AG20443 (cell line): ENCODE data around the gene TMA7B.

ENCODE experiments used
- DNase-seq: peaks from one replicate; pipeline ENCODE4 v3.0.0; 2012; ENCODE audit warnings: low spot score, mixed read lengths

The TMA7B gene

DNA sequence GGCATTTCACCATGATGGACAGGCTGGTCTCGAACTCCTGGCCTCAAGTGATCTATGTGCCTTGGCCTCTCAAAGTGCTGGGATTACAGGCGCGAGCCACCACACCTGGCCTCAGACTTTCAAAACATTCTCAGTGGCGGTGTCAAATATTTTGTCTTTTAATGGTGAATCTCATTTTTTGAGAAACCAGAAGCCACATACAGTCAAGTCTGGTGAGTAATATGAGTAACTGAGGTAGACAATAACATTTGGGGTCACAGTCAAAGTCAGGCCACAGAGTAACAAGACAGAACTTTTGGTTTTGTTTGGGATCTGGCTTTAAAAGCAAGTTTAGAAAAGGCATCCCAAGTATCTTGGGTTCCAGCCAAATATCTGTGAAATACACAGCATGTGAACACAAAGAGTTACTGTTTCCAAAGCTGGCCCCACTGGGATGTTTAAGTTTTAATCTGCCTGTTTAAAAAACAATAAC is 5.6 kb upstream of the TMA7B start:
- DNase-seq: no peak

DNA sequence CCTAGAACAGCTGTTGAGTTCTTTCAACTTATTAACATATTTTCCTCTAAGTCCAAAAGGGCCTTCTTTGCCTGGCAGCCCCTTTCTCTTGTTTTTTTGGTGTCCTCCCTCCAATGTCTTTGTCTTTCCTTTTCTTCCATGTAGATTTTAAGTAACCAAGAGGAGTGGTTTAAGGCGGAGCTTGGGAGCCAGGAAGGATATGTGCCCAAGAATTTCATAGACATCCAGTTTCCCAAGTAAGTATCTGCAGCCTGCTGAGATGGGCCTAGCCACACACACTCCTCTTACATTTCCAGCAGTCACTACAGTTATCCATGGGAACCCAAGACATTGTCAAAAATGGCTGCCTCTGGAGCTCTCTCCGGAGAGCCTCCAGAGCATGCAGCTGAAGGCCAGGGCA is 4.5 kb upstream of the TMA7B start:
- no peak for DNase-seq

DNA sequence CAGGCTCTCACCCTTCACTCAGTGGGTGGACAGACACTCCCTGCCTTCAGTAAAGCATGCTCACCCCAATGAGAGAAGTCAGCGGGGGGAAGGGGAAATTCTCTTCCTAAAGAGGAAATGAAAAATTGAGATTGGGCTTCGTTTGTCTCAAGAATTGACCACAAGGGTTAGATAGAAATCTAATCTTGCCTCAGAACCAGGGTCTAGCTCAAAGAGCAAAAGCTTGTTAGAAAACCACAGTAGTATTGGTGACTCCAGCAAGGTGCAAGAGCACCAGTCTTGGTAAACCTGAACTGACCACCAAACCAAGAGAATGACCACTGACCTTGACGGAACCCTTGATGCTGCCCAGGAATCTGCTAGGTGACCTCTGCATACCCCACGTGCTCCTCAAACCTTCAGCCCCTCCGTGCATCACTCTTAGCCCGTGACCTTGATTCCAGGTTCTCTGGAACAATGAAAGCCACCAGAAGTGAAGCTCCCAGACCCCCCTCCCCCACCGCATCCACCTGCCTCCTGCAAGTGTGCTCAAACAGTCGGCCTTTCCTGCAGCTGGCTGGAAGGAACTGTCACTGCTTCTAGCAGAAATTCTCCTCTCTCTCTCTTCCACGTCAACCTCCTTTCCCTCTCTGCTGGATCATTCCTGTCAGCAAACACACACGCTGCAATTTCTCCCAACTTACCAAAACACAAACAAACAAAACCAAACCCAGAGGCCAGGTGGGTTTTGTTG is 3.1 kb upstream of the TMA7B start:
- DNase-seq: no peak

DNA sequence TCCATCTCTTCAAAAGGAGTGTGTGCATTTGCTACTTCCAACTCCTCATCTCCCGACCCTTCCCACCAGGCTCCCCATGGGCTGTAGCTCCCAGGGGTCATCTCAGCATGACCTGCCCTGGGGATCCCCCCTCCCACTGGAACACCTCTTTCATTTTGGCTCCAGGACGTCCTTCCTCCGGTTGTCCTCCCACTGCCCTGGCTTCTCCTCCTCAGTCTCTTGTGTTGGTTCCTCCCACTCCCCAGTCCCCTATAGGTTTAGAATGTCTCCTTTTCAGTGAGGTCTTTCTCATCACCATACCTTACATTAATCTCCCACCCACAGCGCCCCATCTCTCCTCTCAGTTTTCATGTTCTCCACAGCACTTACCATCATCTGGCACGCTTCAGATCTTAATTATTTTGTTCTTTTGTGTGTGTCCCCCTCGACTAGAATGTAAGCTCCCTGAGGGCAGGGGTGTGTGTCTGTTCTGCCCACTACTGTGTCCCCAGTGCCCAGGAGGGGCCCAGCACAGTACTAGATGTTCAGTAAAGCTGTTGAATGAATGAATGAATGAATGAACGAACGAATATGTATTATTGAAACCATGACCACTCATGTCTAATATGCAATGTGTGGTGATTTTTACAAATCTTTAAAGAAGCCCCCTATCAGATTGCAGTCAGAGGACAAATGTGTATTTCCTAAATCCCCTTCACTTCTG is 2.0 kb upstream of the TMA7B start:
- no peak for DNase-seq

DNA sequence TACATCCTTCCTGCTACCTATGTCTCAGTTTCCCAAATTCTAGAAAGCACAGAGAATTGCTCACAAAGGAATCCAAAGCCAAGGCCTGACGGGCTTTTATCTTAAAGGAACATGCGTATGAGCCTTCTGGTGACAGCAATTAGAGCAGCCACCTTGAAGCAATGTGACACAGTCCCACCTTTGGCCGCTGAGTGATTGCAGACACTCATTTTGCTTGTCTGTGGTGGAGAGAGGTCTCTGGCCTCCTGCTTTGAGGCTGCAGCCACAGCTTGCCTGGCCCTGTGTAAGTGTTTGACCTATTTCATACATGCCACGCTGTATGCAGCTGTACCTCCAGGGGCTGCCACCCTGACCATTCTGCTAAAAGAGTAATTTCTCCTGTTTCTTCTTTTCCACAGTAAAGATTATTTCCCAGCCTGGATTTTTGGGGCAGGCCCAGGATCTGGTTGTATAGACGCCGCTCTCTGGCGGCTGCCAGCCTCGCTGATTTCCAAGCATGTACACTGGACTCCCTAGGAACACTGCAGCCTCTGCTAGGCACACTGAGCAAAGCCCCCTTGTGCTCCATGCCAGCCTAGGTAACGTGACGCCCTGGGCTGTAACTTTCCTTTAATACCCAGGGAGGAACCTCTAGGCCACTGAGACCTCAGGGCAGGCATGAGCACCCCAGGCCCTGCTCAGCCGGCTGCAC is 1.1 kb upstream of the TMA7B start:
- no peak for DNase-seq

DNA sequence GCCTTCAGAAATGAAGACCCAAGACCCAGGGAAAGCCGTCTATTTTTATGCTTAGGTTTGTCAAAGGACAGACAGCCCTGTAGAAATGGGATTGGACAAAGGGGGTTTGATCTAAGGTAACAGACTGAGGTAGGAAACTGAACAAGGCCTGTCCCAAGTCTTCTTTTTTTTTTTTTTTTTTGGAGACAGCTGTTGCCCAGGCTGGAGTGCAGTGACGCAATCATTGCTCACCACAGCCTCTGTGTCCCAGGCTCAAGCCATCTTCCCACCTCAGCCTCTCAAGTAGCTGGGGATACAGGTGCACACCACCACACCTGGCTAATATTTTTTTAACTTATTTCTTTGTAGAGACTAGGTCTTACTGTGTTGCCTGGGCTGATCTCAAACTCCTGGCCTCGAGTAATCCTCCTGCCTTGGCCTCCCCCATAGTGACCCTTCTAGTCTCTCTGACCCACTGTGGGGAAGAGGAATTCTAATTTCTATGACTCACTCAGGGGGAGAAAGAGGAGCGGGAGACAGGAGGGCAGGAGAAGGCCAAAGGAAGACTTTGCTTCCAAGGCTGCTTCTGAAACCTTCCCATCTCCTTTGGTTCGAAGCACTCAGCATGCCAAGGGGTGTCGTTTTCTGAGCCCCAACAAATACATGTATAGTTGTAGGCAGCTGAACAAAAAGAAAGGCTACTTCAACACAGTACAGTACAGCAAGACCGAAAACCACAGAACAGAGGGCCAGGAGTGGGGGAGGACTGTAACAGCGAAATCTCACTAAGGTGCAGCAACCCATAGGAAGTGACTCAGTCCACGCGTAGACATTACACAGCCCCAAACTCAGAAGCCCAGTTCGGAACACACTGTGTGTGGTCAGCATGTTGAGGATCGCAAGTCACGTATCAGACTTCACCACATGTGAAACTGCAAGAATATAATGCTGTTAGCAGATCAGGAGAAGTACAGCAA is 872 bp downstream of the TMA7B start:
- peak; percentile 35 for DNase-seq

DNA sequence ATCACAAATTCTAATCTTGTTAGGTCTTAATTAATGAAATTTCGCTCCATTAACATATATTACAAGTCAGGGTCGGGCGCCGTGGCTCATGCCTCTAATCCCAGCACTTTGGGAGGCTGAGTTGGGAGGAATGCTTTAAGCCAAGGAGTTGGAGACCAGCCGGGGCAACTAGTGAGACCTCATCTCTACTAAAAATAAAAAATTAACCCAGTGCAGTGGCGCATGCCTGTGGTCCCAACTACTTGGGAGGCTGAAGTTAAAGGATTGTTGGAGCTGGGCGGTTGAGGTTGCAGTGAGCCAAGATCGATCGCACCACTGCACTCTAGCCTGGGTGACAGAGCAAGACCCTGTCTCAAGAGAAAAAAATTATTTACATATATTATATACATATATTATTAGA is 1.9 kb downstream of the TMA7B start:
- no peak for DNase-seq

DNA sequence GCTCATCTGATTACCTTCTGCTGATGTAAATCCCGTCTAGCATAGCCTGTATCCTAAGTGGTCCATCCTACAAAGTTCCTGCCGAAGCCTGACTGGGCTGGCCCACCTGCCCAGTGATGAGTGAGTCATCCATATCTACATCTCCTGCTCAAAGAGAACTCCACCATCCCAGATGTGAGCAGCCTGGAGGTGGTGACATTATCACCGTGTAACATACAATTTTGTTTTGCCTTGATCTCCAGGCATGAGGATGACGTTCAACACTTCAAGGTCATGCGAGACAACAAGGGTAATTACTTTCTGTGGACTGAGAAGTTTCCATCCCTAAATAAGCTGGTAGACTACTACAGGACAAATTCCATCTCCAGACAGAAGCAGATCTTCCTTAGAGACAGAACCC is 5.6 kb downstream of the TMA7B start:
- no peak for DNase-seq

DNA sequence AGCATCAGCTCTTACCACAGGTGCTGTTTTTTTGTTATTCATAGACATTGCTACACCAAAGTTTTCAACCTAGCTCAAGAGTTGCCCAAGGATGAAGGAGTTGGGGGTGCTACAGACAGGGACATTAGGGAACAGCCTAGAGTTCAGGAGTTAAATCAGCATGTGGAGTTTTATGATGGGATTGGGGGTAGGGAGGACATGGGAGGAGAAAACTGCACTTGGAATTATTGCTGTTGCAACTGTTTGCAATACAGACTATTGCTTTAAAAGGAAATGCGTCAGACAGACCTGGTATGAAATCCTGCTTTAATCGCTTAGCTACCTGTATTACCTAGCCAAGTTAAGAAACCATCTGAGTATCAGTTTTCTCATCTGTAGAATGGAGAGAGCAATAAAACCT is 6.3 kb downstream of the TMA7B start:
- no peak for DNase-seq

DNA sequence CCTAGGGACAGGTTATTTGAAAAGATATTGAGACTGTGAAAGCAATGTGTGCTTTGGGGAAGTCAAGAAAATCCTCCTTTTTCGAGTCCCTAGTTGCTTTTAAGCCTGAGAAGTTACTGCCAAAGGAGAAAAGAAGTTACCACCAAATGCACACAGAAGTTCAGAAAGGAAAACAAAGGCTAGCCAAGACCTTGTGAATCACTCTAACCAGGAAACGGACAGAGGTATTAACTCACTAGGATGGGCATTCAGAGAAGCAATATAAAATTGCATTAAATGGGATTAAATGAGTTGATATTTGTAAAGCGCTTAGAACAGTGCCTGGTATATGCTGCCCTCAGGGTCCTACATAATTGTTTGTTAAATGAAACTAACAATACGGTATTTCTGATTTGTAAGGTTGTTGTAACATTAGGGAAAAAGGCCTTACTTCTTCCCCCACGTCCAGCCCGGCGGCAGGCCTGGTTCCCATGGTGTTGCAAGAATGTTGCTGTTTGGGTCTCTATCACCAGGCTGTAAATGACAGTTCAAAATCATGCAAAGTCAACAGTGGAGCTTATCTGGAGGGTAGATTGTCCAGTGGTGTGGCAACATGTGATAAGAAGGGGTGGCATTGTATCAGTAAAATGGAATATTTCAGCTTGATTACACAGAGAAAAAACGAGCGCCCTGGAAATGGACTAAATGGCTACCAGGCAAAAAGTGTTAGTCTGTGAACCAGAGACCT is 7.1 kb downstream of the TMA7B start:
- no peak for DNase-seq

DNA sequence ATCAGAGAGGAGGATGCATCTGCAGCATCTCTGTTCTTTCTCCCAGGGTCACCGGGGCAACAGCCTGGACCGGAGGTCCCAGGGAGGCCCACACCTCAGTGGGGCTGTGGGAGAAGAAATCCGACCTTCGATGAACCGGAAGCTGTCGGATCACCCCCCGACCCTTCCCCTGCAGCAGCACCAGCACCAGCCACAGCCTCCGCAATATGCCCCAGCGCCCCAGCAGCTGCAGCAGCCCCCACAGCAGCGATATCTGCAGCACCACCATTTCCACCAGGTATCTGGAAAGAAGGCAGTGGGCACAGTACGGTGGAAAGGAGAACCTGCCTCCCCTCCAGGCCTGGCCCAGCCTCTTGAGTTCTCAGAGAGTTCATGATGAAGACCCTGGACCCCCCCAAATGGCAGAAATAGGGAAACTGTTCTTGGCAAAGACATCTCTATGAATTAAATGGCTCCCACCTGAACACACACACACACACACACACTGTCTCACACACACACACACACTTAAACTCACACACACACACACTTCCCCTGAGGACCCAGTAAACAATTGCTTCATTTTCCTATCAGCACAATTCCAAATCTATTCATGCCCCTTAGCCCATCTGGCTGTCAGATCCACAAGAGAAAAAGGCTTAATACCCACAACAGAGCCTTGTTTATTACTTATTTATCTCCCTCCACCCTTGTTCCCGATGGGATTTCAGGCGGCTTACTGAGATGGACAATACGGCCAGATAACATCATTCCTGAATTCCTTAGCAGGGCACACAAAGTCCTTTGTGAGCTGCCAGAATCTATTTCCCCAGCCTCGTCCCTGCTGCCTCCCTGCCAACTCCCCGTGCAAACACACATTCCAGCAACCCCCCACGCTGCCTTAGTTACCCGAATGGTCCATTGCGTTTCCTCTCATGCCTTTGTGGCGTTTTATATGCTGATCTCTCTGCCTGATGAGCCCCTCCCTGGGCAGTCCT is 8.1 kb downstream of the TMA7B start:
- DNase-seq: no peak

DNA sequence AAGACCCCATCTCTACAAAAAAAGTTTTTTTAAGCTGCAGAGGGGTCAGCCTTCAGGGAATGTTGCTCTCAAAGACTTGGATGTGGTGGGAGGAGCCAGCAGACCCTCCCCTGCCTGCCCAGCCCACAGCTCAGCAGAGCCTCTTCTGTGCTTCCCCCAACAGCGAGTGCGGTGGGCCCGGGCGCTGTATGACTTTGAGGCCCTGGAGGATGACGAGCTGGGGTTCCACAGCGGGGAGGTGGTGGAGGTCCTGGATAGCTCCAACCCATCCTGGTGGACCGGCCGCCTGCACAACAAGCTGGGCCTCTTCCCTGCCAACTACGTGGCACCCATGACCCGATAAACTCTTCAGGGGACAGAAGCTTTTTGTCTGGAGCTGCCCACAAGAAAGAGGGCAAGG is 10.5 kb downstream of the TMA7B start:
- no peak for DNase-seq

DNA sequence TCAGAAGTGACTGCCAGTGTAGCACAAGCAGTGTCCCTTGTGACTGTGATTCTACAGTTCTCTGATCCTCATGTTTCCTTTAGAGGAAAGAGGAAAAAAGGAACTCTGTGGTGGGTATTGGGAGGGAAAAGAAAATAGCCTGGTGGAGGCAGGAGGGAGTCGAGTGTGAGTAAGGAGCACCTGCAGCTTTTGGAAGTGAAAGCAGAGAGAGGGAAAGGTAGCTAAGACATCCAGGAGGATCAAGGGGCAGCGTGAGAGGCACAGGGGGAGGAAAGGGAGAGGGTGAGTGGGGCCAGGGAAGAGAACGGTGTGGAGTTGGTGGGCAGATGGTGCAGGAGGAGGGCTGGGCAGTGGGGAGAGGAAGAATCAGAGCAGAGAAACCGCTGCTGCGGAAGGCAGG is 12.4 kb downstream of the TMA7B start:
- DNase-seq: no peak

DNA sequence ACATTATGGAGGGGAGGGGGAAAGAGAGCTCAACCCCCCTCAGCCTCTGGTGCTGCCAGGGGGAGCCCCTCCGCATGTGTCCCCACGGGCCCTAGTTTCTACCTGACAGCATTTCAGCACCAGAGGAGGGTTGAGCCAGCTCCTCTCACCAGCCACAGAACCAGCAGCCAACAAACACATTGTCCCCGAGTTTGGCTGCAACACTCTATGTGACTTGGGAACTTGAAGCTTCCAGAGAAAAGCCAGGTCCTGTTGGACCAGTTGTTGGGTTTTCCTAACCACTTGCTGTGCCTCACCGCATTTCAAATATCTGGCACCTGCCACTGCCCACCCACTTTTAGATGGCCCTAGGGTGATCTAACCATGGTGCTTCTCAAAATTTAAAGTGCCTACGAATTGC is 13.5 kb downstream of the TMA7B start:
- no peak for DNase-seq

DNA sequence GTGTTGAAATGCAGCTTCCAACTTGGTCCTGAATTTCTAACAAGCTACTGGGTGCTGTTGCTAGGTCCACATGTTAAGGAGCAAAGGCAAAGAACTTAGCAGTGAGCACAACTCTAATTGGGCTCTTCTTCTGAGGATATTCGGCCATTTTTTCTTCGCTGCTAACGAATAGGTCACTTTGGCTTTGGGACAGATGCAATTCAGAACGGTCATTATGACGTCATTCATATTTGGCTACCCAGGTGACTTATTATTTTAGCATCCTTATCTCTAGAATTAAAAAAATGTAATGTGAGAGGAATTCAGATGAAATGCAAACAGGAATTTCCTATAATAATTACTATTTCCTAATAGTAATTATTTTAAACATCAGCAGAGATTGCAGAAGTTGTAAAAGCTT is 13.9 kb downstream of the TMA7B start:
- DNase-seq: no peak

DNA sequence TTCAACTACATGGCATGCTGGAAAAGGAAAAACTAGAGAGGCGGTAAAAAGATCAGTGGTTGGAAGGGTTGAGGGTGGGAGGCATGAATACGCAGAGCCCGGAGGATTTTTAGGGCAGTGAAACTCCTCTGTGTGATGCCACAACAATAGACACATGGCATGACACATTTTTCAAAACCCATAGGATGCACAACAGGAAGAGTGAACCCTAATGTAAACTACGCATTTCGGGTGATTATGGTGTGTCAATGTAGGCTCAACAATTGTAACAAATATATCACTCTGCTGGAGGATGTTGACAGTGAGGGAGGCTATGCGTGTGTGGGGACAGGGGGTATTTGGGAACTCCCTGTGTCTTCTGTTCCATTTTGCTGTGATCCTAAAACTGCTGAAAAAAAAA is 18.9 kb downstream of the TMA7B start:
- DNase-seq: no peak

DNA sequence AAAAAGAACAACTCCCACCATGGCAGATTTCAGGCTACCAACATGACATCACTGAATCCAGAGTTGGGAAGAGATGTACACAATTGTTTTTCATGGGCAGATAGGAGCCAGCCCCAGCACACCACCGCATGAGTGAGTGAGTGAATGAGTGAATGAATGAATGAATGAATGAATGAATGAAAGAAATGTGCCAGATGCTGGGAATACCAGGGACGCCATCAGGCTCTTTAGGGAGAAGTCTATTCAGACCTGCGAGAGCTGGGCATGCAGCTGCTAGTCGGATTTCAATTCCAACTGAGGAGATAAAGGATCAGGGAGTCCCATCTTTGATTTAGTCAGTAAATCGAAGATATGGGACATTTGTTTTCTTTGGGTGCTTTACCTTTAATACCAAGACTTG is 19.3 kb downstream of the TMA7B start:
- DNase-seq: no peak

DNA sequence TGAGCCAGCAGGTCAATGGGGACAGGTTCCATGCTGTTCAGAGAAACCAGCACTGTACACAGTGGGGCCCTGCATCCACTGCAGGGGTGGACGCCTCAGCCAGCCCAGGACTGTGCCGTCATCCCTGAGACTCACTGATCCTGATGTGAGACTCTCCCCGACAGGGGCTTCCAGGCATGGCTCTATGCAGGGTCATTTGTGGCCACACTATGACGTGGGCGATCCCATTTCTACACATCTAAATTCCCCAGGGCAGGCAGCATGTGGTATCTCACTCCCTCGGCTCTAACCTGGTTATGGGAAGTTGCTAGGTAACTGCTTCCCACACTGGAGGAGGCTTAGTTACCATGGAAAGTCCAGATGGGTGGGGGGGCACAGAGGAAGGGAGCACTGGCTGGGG is 20.4 kb downstream of the TMA7B start:
- no peak for DNase-seq

DNA sequence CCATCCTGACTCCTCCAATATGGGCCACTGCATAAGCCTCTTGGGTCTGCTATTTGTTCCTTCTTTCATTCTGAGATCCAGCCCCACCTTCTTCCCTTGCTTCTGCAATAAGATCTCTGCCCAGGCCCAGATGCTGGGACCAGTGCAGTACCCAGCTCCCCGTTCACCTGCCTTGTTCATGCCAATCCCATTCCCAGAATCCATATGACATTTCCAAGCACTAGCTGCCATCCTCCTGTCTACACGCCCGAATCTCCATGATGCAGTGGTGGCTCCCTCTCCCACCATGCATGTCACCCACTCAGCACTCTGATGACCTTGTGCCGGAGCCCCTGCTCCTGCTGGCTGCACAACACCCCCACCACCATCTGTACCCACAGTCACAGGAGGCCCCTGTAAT is 23.1 kb downstream of the TMA7B start:
- DNase-seq: no peak

DNA sequence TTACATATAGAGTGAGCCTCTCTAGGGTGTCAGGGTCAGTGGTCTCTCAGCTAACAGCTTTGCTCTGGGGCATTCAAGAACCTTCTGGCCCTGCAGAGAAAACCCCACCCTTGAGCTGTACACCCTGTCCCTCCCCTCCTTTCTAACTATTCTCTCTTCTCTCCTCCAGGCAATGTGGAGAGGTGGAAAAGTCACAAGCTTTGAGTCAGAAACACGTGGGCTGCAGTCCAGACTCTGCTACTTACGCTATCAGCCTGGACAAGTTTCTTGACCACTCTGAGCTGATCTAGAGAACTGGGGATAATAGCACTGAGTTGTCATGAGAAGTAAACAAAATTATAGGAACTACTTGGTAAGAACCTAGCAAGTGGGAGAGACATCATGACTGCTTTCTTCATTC is 23.8 kb downstream of the TMA7B start:
- no peak for DNase-seq
